SK-N-SH (cell line): ENCODE data around the gene CBX6. TPM values are rescaled to one million over a fixed set of nuclear protein-coding genes. Genes with fewer than 3 reads are reported as not detected.

ENCODE experiments used
- CTCF ChIA-PET: fragments of 300-600, 350-600 bp; formaldehyde crosslinking; extraction: SDS; loops from one replicate; lab custom pipeline; 2021; lab: Yijun Ruan, JAX
- POLR2A ChIA-PET: fragments of 350-600 bp; sonication (Branson Sonifier 250); formaldehyde crosslinking; extraction: SDS; loops from one replicate; lab custom pipeline; 2020; ENCODE audit warnings: antibody characterized with exemption, inconsistent platforms; lab: Yijun Ruan, JAX
- DNase-seq: peaks from one replicate; pipeline ENCODE4 v3.0.0; 2012
- H2AFZ ChIP-seq: fragments of 200-600 bp; sonication (generic); 2 replicates; pipeline ENCODE4 v1.8.1; 2016; ENCODE audit warnings: antibody characterized with exemption, mild to moderate bottlenecking, low read depth
- H3F3A ChIP-seq: fragments of 200-600 bp; sonication (generic); replicated peaks from 2 replicates; pipeline ENCODE3; 2016; ENCODE audit warnings: antibody characterized with exemption, mild to moderate bottlenecking; ENCODE audit not compliant: insufficient read depth
- H3K27ac ChIP-seq, 2 experiments: fragments of 200-500 bp in 1 of 2; fragments of 200-600 bp in 1 of 2; sonication (Bioruptor generic) in 1 of 2; sonication (generic), shearing (Covaris generic) in 1 of 2; 2 replicates each; pipeline versions ENCODE4 v1.5.1 to v1.6.1; 2014 to 2016; ENCODE audit warnings: low read depth in 2 of 2, inconsistent platforms in 1 of 2, low read length in 1 of 2, mild to moderate bottlenecking in 1 of 2, mixed read lengths in 1 of 2
- H3K27me3 ChIP-seq: fragments of 200-600 bp; sonication (generic), shearing (Covaris generic); 2 replicates; pipeline ENCODE4 v1.6.1; 2016; ENCODE audit warnings: mixed run types; ENCODE audit not compliant: insufficient read depth
- H3K36me3 ChIP-seq, 2 experiments: fragments of 200-500 bp in 1 of 2; fragments of 200-600 bp in 1 of 2; sonication (Bioruptor generic) in 1 of 2; sonication (generic) in 1 of 2; replicated peaks in 1 of 2; 2 replicates each; pipeline versions ENCODE3 to v1.5.1; 2014 to 2016; ENCODE audit warnings: low read length in 1 of 2, mild to moderate bottlenecking in 1 of 2; ENCODE audit not compliant: insufficient read depth in 2 of 2, control insufficient read depth in 1 of 2
- H3K4me1 ChIP-seq, 2 experiments: fragments of 200-500 bp in 1 of 2; fragments of 200-600 bp in 1 of 2; sonication (Bioruptor generic) in 1 of 2; sonication (generic), shearing (Covaris generic) in 1 of 2; 2 replicates each; pipeline versions ENCODE4 v1.5.1 to v1.6.1; 2014 to 2016; ENCODE audit warnings: low read depth in 1 of 2, low read length in 1 of 2, mixed run types in 1 of 2; ENCODE audit not compliant: insufficient read depth in 2 of 2, control insufficient read depth in 1 of 2
- H3K4me2 ChIP-seq: fragments of 200-600 bp; sonication (generic), shearing (Covaris generic); 2 replicates; pipeline ENCODE4 v1.6.1; 2017; ENCODE audit warnings: mixed run types
- H3K4me3 ChIP-seq, 2 experiments: fragments of 200-500 bp in 1 of 2; fragments of 200-600 bp in 1 of 2; sonication (Bioruptor generic) in 1 of 2; sonication (generic), shearing (Covaris generic) in 1 of 2; 2 replicates each; pipeline versions ENCODE4 v1.5.1 to v1.8.1; 2014 to 2016; ENCODE audit warnings: low read depth in 2 of 2, inconsistent platforms in 1 of 2, low read length in 1 of 2, mild to moderate bottlenecking in 1 of 2, mixed read lengths in 1 of 2, moderate library complexity in 1 of 2
- H3K79me2 ChIP-seq: fragments of 200-600 bp; sonication (generic); 2 replicates; pipeline ENCODE4 v1.8.1; 2017; ENCODE audit warnings: mild to moderate bottlenecking; ENCODE audit not compliant: insufficient read depth
- H3K9ac ChIP-seq: fragments of 200-600 bp; sonication (generic); 2 replicates; pipeline ENCODE4 v1.6.1; 2017; ENCODE audit warnings: mixed run types
- H3K9me2 ChIP-seq: fragments of 200-600 bp; sonication (generic); 2 replicates; pipeline ENCODE4 v1.6.1; 2017; ENCODE audit warnings: mixed run types
- H3K9me3 ChIP-seq: fragments of 200-600 bp; sonication (generic); 2 replicates; pipeline ENCODE4 v1.6.1; 2017; ENCODE audit warnings: mixed run types, mild to moderate bottlenecking, moderate library complexity
- H4K20me1 ChIP-seq: fragments of 200-600 bp; sonication (generic); 2 replicates; pipeline ENCODE4 v1.6.1; 2017; ENCODE audit warnings: mild to moderate bottlenecking, mixed run types; ENCODE audit not compliant: insufficient read depth
- CHD2 ChIP-seq: fragments of 150-350 bp; IDR thresholded peaks from 2 replicates; pipeline ENCODE4 v1.6.1; 2018; ENCODE audit warnings: low read length; ENCODE audit not compliant: partially characterized antibody
- CTCF ChIP-seq: fragments of 200-600 bp; sonication (generic); IDR thresholded peaks from 2 replicates; pipeline ENCODE4 v1.6.1; 2017; ENCODE audit warnings: antibody characterized with exemption, mild to moderate bottlenecking, moderate library complexity
- ELF1 ChIP-seq: IDR thresholded peaks from 2 replicates; pipeline ENCODE4 v1.4.0; 2012
- FOXJ3 ChIP-seq: sonication (generic); formaldehyde crosslinking; IDR thresholded peaks from 2 replicates; pipeline ENCODE4 v1.5.1; 2020; ENCODE audit warnings: mild to moderate bottlenecking, missing genetic modification reagents
- FOXM1 ChIP-seq: IDR thresholded peaks from 2 replicates; pipeline ENCODE4 v1.4.0; 2012; ENCODE audit warnings: low read depth, mild to moderate bottlenecking
- GATA2 ChIP-seq: sonication (generic); formaldehyde crosslinking; IDR thresholded peaks from 2 replicates; pipeline ENCODE4 v1.5.0; 2020; ENCODE audit warnings: mild to moderate bottlenecking, missing genetic modification reagents
- IRF3 ChIP-seq: fragments of 150-350 bp; IDR thresholded peaks from 2 replicates; pipeline ENCODE4 v1.6.1; 2016; ENCODE audit warnings: mild to moderate bottlenecking, low read depth, low read length
- MEF2A ChIP-seq: IDR thresholded peaks from 2 replicates; pipeline ENCODE4 v1.4.0; 2012; ENCODE audit warnings: low read depth, borderline replicate concordance
- NRF1 ChIP-seq: IDR thresholded peaks from 2 replicates; pipeline ENCODE4 v1.6.1; 2012; ENCODE audit warnings: low read depth, mild to moderate bottlenecking, low read length
- PBX3 ChIP-seq: IDR thresholded peaks from 2 replicates; pipeline ENCODE4; 2012
- POLR2AphosphoS5 ChIP-seq: IDR thresholded peaks from 2 replicates; pipeline ENCODE4 v1.6.1; 2012; ENCODE audit warnings: low read depth, low read length
- RCOR1 ChIP-seq: fragments of 150-350 bp; IDR thresholded peaks from 2 replicates; pipeline ENCODE4 v1.6.1; 2017; ENCODE audit warnings: antibody characterized with exemption, low read length
- RXRA ChIP-seq: IDR thresholded peaks from 2 replicates; pipeline ENCODE4 v1.4.0; 2012; ENCODE audit warnings: low read depth, mild to moderate bottlenecking, borderline replicate concordance
- SIN3A ChIP-seq: IDR thresholded peaks from 2 replicates; pipeline ENCODE4 v1.6.1; 2012; ENCODE audit warnings: low read depth, mild to moderate bottlenecking, low read length, moderate library complexity, borderline replicate concordance
- SMC3 ChIP-seq: IDR thresholded peaks from 2 replicates; pipeline ENCODE4 v1.6.1; 2012; ENCODE audit warnings: low read depth, low read length, improper control_type of control experiment
- TCF12 ChIP-seq: IDR thresholded peaks from 2 replicates; pipeline ENCODE4 v1.4.0; 2012
- TEAD4 ChIP-seq: IDR thresholded peaks from 2 replicates; pipeline ENCODE4 v1.4.0; 2012; ENCODE audit warnings: mild to moderate bottlenecking, borderline replicate concordance; ENCODE audit not compliant: insufficient read depth
- USF1 ChIP-seq: IDR thresholded peaks from 2 replicates; pipeline ENCODE4 v1.4.0; 2012; ENCODE audit warnings: low read depth, borderline replicate concordance
- YY1 ChIP-seq: IDR thresholded peaks from 2 replicates; pipeline ENCODE4 v1.4.0; 2012; ENCODE audit warnings: low read depth, mild to moderate bottlenecking
- ZBTB33 ChIP-seq: IDR thresholded peaks from 2 replicates; pipeline ENCODE4 v1.4.0; 2012; ENCODE audit warnings: low read depth, borderline replicate concordance
- WGBS: methylation state at CpG from one replicate; pipeline ENCODE4 v1.1.6; 2017; ENCODE audit warnings: low lambda C conversion rate; 5-methylcytosine and 5-hydroxymethylcytosine counted together
- polyA plus RNA-seq, 3 experiments: library from polyadenylated mRNA; depleted of rRNA; stranded (reverse); fragments of >200 nt; gene quantifications; 2 replicates each; pipeline ENCODE4 v1.2.3, GENCODE V29; 2012

The CBX6 gene
- polyA plus RNA-seq, 1 of the 3 experiments (the other 2 are of a cell fraction): 5.4 TPM

- peaks cover 0 to 3% of the 10 kb centered on the region in 2 experiments; a peak in 2 of 4 replicates for H3K4me1 ChIP-seq
- H3K79me2 ChIP-seq: no peaks in the 10 kb centered on the region
- no peak overlapping the region for H3K4me2 ChIP-seq
- no peak overlapping the region for H2AFZ ChIP-seq
- no peak overlapping the region for H3K9ac ChIP-seq
- no peaks in the 10 kb centered on the region for H4K20me1 ChIP-seq
- ChIA-PET POLR2A (no interaction called here), CTCF (interaction anchor here (1.1 kb wide), 1 partner anchor 81 kb away, joined by 5 read pairs; no protein-coding TSS in a partner anchor)
- no peak for TF ChIP-seq FOXM1
- no peak for TF ChIP-seq CTCF
- TF ChIP-seq IRF3: no peak
- TF ChIP-seq POLR2AphosphoS5: no peak
- no peak for TF ChIP-seq NRF1
- TF ChIP-seq CHD2: no peak
- TF ChIP-seq TCF12: no peak
- TF ChIP-seq YY1: no peak
- TF ChIP-seq GATA2: no peak
- TF ChIP-seq SIN3A: no peak
- no peak for TF ChIP-seq TEAD4
- no peak for TF ChIP-seq ZBTB33
- no peak for TF ChIP-seq RXRA
- TF ChIP-seq PBX3: no peak
- TF ChIP-seq FOXJ3 (CRISPR knock-in tag): no peak
- no peak for TF ChIP-seq MEF2A
- no peak for TF ChIP-seq USF1
- TF ChIP-seq ELF1: no peak
- TF ChIP-seq RCOR1: no peak
- no peak for TF ChIP-seq SMC3
- H3K9me2 ChIP-seq: no peaks in the 10 kb centered on the region
- DNase-seq: no peak
- H3F3A ChIP-seq: no peaks in the 10 kb centered on the region
- no CpG with 5 or more reads among the region's 6 CpGs for WGBS
- H3K27ac ChIP-seq: no peak overlapping the region
- H3K36me3 ChIP-seq: no peaks in the 10 kb centered on the region
- H3K9me3 ChIP-seq: no peaks in the 10 kb centered on the region
- no peaks in the 10 kb centered on the region for H3K27me3 ChIP-seq
- H3K4me3 ChIP-seq: no peak overlapping the region
Measured at GRCh38 chr22:38849811-38850210, 22.2 kb downstream of the CBX6 start.
